Muscle layer of colon (tissue), 2 donors: Measurements from ENCODE around the gene STK36.

ENCODE experiments used
- H3K27ac ChIP-seq: one replicate; pipeline ENCODE4 v1.7.0; 2013; ENCODE audit warnings: low read depth, mild to moderate bottlenecking, low read length, moderate library complexity
- H3K27me3 ChIP-seq, 2 donors: one replicate each; pipeline ENCODE4 v1.7.0; 2013; ENCODE audit warnings: low read length in 2 of 2, mild to moderate bottlenecking in 2 of 2; ENCODE audit not compliant: insufficient read depth in 2 of 2, control insufficient read depth in 1 of 2
- H3K36me3 ChIP-seq: one replicate; pipeline ENCODE4 v1.7.0; 2013; ENCODE audit warnings: mild to moderate bottlenecking, low read length; ENCODE audit not compliant: insufficient read depth
- H3K4me1 ChIP-seq: one replicate; pipeline ENCODE4 v1.7.0; 2013; ENCODE audit warnings: mild to moderate bottlenecking, low read length; ENCODE audit not compliant: insufficient read depth
- H3K4me3 ChIP-seq, 2 donors: one replicate each; pipeline ENCODE4 v1.7.0; 2013; ENCODE audit warnings: low read length in 2 of 2, low read depth in 1 of 2, mild to moderate bottlenecking in 1 of 2, moderate library complexity in 1 of 2
- H3K9ac ChIP-seq: one replicate; pipeline ENCODE4 v1.7.0; 2013; ENCODE audit warnings: low read length
- H3K9me3 ChIP-seq: one replicate; pipeline ENCODE4 v1.7.0; 2013; ENCODE audit warnings: mild to moderate bottlenecking, low read length
- donor health status: abdominal sarcoma.
- donor health status: Adenocarcinoma of cecum.

The STK36 gene

DNA sequence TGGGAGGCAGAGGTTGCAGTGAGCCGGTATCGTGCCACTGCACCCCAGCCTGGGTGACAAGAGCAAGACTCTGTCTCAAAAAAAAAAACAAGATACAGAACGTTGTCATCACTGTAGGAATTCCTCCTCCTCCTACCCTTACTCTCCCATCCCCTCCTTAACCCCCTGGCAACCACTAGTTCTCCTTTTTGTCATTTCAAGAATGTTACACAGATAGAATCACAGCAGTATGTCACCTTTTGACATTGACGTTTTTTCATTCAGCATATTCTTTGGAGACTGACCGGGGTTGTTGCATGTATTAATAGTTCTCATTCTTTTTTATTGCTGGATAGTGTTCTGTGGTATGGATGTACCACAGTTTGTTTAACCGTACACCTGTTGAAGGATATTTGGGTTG, 71.2 kb downstream of the STK36 start:
- peaks cover 42% of the 10 kb centered on the region for H3K36me3 ChIP-seq
- H3K4me1 ChIP-seq = peaks cover 6% of the 10 kb centered on the region
- no peak overlapping the region for H3K4me3 ChIP-seq
- no peak overlapping the region for H3K27ac ChIP-seq
- H3K27me3 ChIP-seq = no peaks in the 10 kb centered on the region
- no peaks in the 10 kb centered on the region for H3K9me3 ChIP-seq
- H3K9ac ChIP-seq = no peak overlapping the region

GRCh38 chr2:218744615-218745014, 72.7 kb downstream of the STK36 start:
- Histone ChIP-seq H3K27ac (no peak overlapping the region), H3K4me3 (no peak overlapping the region), H3K9ac (no peak overlapping the region), H3K4me1 (peaks cover 6% of the 10 kb centered on the region), H3K36me3 (peaks cover 42% of the 10 kb centered on the region), H3K9me3 (no peaks in the 10 kb centered on the region), H3K27me3 (no peaks in the 10 kb centered on the region)

DNA sequence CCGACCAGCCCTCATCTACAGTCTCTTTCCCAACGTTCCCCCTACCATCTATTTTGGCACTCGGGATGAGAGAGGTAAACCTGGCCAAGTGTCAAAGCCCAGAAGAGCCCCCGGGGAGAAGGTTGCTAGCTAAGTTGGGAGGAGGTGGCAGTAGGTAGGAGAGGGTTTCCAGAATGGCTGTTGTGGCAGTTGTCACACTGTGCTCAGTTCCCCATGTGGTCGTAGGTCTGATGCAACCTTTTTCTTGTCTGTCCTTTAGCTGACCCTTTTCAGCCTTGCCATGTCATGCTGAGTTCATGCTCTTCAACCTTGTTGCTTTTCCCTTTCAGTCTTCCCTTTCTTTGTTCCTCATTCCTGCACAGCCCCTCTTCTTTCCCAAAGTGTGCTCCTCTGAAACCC, 73.3 kb downstream of the STK36 start:
- peaks cover 46% of the 10 kb centered on the region for H3K36me3 ChIP-seq
- H3K4me1 ChIP-seq = peaks cover 6% of the 10 kb centered on the region

GRCh38 chr2:218745559-218746469, 73.9 kb downstream of the STK36 start:
- Histone ChIP-seq H3K36me3 (peaks cover 47% of the 10 kb centered on the region), H3K9me3 (no peaks in the 10 kb centered on the region), H3K27ac (no peak overlapping the region), H3K27me3 (no peaks in the 10 kb centered on the region), H3K4me3 (no peak overlapping the region), H3K4me1 (peaks cover 6% of the 10 kb centered on the region), H3K9ac (no peak overlapping the region)

More for the DNA sequence above, 73.3 kb downstream of the STK36 start:
- H3K9me3 ChIP-seq = no peaks in the 10 kb centered on the region
- no peak overlapping the region for H3K4me3 ChIP-seq
- no peak overlapping the region for H3K9ac ChIP-seq
- no peaks in the 10 kb centered on the region for H3K27me3 ChIP-seq
- no peak overlapping the region for H3K27ac ChIP-seq

DNA sequence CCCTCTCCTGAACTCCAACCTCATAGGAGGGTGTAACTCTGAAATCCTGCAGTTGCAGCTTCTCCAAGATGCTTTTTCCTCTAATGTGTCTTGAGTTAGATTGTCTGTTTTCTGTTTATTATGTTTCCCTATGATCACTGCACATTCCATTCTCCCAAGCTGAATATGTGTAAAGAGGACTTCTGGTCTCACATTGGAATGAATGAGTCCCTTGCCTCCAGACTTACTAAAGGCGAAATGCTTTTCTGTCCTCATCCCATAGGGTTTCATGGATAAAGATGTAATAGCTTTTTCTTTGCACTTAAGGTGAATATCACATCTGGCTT, 74.5 kb downstream of the STK36 start:
- Histone ChIP-seq H3K4me3 (no peak overlapping the region), H3K9ac (no peak overlapping the region), H3K4me1 (peaks cover 6% of the 10 kb centered on the region), H3K27me3 (no peaks in the 10 kb centered on the region), H3K27ac (no peak overlapping the region), H3K9me3 (no peaks in the 10 kb centered on the region), H3K36me3 (peaks cover 53% of the 10 kb centered on the region)

DNA sequence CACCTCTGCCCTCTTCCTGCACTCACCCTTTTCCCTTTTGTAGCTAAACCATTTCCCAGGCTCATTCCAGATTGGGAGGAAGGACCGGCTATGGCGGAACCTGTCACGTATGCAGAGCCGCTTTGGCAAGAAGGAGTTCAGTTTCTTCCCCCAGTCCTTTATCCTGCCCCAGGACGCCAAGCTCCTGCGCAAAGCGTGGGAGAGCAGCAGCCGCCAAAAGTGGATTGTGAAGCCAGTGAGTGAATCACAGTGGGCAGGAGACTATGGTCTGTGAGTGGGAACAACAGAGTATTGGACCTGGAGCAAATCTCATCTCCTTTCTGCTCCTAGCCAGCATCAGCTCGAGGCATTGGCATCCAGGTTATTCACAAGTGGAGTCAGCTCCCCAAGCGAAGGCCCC, 75.1 kb downstream of the STK36 start:
- Histone ChIP-seq H3K36me3 (peaks cover 54% of the 10 kb centered on the region), H3K4me1 (peaks cover 6% of the 10 kb centered on the region), H3K9me3 (no peaks in the 10 kb centered on the region), H3K9ac (no peak overlapping the region), H3K4me3 (no peak overlapping the region), H3K27ac (no peak overlapping the region), H3K27me3 (no peaks in the 10 kb centered on the region)

DNA sequence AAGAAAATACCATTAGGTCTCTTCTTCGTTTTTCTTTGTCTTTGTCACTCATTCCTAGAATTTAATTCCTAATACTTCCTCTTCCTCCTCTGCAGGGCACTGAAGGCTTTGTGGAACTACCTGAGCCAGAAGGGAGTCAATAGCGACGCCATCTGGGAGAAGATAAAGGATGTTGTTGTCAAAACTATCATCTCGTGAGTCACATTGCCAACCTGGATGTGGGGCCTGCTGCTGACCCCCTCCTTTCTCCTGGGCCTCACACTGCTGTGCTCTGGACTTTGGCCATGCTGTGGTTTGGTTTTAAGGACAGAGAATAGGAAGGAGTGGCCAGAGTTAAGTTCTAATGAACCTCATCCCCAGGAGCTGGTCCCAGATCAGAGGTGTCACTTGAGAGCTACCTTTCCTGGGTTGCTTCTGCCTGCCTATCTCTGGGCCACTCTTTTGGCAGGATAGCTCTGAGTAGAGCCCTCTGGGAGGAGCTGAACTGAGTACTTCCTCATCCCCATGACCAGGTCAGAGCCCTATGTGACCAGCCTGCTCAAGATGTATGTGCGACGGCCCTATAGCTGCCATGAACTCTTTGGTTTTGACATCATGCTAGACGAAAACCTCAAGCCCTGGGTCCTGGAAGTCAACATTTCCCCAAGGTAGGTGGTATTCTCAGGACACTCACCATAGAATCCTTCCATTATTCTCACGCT, 77.0 kb downstream of the STK36 start:
- Histone ChIP-seq H3K27me3 (no peaks in the 10 kb centered on the region), H3K9ac (no peak overlapping the region), H3K27ac (no peak overlapping the region), H3K4me3 (no peak overlapping the region), H3K4me1 (peaks cover 6% of the 10 kb centered on the region), H3K9me3 (no peaks in the 10 kb centered on the region), H3K36me3 (peaks cover 73% of the 10 kb centered on the region)
